Measurements from ENCODE around the gene TNNI3K.

- TF ChIP-seq EP300 (IDR thresholded peaks at IDR 0.05; ENCODE audit: borderline replicate concordance in 1 of 2, low read depth in 2 of 2, low read length in 2 of 2): no peak
- TF ChIP-seq CEBPB (IDR thresholded peaks at IDR 0.05; ENCODE audit: low read depth, low read length): no peak
- TF ChIP-seq CTCF (IDR thresholded peaks at IDR 0.05; ENCODE audit: control extremely low read depth in 1 of 3, insufficient read depth in 1 of 3, low read depth in 1 of 3, low read length in 3 of 3): no peak
- no peak for TF ChIP-seq RXRA (IDR thresholded peaks at IDR 0.05; ENCODE audit: insufficient read depth, low read depth, low read length)
- TF ChIP-seq POLR2AphosphoS5 (IDR thresholded peaks at IDR 0.05; ENCODE audit: low read depth, low read length): no peak
- TF ChIP-seq ATF2 (IDR thresholded peaks at IDR 0.05; ENCODE audit: low read length): no peak
- no peak for TF ChIP-seq CREB1 (IDR thresholded peaks at IDR 0.05)
- TF ChIP-seq JUN (IDR thresholded peaks at IDR 0.05; ENCODE audit: low read depth, low read length): no peak
- TF ChIP-seq NRF1 (IDR thresholded peaks at IDR 0.05; ENCODE audit: low read depth, low read length): no peak
- TF ChIP-seq CBX8 (IDR thresholded peaks at IDR 0.05; ENCODE audit: borderline replicate concordance, low read depth, low read length): no peak
- TF ChIP-seq KDM5A (IDR thresholded peaks at IDR 0.05; ENCODE audit: low read length): no peak
These were observed 273.3 kb downstream of the TNNI3K start for GRCh38 chr1:74508449-74508848.

Data from H1 (cell line).